Measurements from ENCODE around the gene MARCHF2. TPM values are rescaled to one million over a fixed set of nuclear protein-coding genes. Genes with fewer than 3 reads are reported as not detected.
"Not testable (repeated sequence)": the region's sequence is repeated elsewhere in the genome, so short reads cannot be mapped to it uniquely, and the experiment has no call there.

Gene MARCHF2
- total and polyA plus RNA-seq, 4 donors, result 50.1 to 70.5 (median 61.7) TPM

DNA sequence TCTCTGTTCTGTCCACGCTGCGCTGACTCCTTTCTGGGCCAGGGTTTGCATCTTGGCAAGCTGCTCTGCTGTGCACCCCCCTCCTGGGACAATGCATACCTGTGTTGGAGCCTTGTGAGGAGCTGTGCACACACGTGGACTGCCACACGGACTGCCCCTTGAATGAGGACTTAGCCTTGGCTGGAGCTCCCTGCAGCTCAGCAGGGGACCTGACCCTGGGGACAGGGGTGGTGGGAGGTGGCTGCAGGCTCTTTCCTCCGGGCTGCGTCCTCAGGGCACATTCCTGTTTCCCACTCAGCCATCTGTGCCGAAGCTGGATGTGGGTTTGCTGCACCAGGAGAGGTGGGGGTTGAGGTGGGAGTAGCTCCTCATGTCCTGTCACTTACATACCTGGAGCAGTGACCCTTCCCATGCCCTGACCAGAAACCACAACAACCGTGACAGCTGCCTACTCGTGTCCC lies 14.8 kb upstream of the MARCHF2 start:
- WGBS, 2 donors, result 46 to 49% methylated on average over 9 of the region's 9 CpGs
- no peaks in the 10 kb centered on the region for H3K4me1 ChIP-seq (ENCODE audit: control insufficient read depth in 1 of 2, insufficient read depth in 2 of 2, low read length in 2 of 2)
- H3K27me3 ChIP-seq (ENCODE audit: control insufficient read depth in 1 of 2, insufficient read depth in 2 of 2, low read length in 1 of 2), result no peaks in the 10 kb centered on the region
- H3K4me3 ChIP-seq (ENCODE audit: low read length in 2 of 2), result no peak overlapping the region
- DNase-seq, result no peak
- peaks cover 0 to 6% of the 10 kb centered on the region in 2 donors for H3K36me3 ChIP-seq (ENCODE audit: control insufficient read depth in 1 of 2, insufficient read depth in 2 of 2, low read length in 1 of 2)
- no peaks in the 10 kb centered on the region for H3K9me3 ChIP-seq (ENCODE audit: control insufficient read depth, low read length)
- ATAC-seq (ENCODE audit: low FRiP score), result no peak
- intact Hi-C loops (cut with DNase I), result no loop called here
- H3K27ac ChIP-seq (ENCODE audit: low read depth in 1 of 2, low read length in 2 of 2), result no peak overlapping the region

DNA sequence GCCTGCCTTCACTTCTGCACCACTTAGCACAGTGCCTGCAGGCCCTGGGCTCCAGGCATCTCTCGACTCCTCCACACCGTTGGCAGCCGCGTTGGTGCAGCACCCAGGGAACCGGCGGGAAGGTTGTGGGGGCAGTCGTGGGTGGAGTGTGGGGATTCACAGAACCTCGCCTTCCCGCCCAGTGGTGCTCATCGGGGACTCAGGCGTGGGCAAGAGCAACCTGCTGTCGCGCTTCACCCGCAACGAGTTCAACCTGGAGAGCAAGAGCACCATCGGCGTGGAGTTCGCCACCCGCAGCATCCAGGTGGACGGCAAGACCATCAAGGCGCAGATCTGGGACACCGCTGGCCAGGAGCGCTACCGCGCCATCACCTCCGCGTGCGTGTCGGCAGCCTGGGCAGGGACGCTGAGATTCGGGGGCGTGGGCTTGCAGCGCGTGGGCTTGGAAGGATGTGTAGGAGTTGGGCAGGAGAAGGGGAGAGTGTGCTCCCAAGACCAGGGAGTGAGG lies 13.4 kb upstream of the MARCHF2 start:
- DNase-seq (no peak), ATAC-seq (ENCODE audit: low FRiP score) (no peak)
- no peaks in the 10 kb centered on the region for H3K27me3 ChIP-seq (ENCODE audit: control insufficient read depth in 1 of 2, insufficient read depth in 2 of 2, low read length in 1 of 2)
- no peak overlapping the region for H3K27ac ChIP-seq (ENCODE audit: low read depth in 1 of 2, low read length in 2 of 2)
- H3K4me3 ChIP-seq (ENCODE audit: low read length in 2 of 2), result no peak overlapping the region
- intact Hi-C loops (cut with DNase I), result loop anchor here in 1 of 2 donors (10.0 kb wide), 1 partner anchor 135 kb away; no protein-coding TSS in a partner anchor
- WGBS, 2 donors, result 92 to 93% methylated on average over 34 of the region's 34 CpGs
- H3K4me1 ChIP-seq (ENCODE audit: control insufficient read depth in 1 of 2, insufficient read depth in 2 of 2, low read length in 2 of 2), result no peaks in the 10 kb centered on the region
- peaks cover 0 to 9% of the 10 kb centered on the region in 2 donors for H3K36me3 ChIP-seq (ENCODE audit: control insufficient read depth in 1 of 2, insufficient read depth in 2 of 2, low read length in 1 of 2)
- H3K9me3 ChIP-seq (ENCODE audit: control insufficient read depth, low read length), result no peaks in the 10 kb centered on the region

DNA sequence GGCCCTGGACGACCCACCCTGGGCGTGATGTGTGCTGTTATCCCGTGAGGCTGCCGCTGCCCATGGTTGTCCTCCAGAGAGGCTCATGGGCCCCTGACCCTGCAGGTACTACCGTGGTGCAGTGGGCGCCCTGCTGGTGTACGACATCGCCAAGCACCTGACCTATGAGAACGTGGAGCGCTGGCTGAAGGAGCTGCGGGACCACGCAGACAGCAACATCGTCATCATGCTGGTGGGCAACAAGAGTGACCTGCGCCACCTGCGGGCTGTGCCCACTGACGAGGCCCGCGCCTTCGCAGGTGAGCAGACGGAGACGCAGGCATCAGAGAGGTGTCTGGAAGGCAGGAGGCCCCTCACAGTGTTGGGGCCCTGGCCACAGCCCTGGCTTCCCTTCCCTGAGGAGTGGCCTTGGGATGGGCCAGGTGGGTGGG lies 11.1 kb upstream of the MARCHF2 start:
- WGBS, 2 donors, result 94 to 95% methylated on average over 21 of the region's 21 CpGs
- intact Hi-C loops (cut with DNase I), result loop anchor here in 1 of 2 donors (10.0 kb wide), 1 partner anchor 137 kb away; no protein-coding TSS in a partner anchor
- no peaks in the 10 kb centered on the region for H3K27me3 ChIP-seq (ENCODE audit: control insufficient read depth in 1 of 2, insufficient read depth in 2 of 2, low read length in 1 of 2)
- no peak overlapping the region for H3K27ac ChIP-seq (ENCODE audit: low read depth in 1 of 2, low read length in 2 of 2)
- DNase-seq, result no peak
- peaks cover 0 to 11% of the 10 kb centered on the region in 2 donors for H3K36me3 ChIP-seq (ENCODE audit: control insufficient read depth in 1 of 2, insufficient read depth in 2 of 2, low read length in 1 of 2)
- no peaks in the 10 kb centered on the region for H3K4me1 ChIP-seq (ENCODE audit: control insufficient read depth in 1 of 2, insufficient read depth in 2 of 2, low read length in 2 of 2)
- no peak overlapping the region for H3K4me3 ChIP-seq (ENCODE audit: low read length in 2 of 2)
- no peak for ATAC-seq (ENCODE audit: low FRiP score)
- no peaks in the 10 kb centered on the region for H3K9me3 ChIP-seq (ENCODE audit: control insufficient read depth, low read length)

DNA sequence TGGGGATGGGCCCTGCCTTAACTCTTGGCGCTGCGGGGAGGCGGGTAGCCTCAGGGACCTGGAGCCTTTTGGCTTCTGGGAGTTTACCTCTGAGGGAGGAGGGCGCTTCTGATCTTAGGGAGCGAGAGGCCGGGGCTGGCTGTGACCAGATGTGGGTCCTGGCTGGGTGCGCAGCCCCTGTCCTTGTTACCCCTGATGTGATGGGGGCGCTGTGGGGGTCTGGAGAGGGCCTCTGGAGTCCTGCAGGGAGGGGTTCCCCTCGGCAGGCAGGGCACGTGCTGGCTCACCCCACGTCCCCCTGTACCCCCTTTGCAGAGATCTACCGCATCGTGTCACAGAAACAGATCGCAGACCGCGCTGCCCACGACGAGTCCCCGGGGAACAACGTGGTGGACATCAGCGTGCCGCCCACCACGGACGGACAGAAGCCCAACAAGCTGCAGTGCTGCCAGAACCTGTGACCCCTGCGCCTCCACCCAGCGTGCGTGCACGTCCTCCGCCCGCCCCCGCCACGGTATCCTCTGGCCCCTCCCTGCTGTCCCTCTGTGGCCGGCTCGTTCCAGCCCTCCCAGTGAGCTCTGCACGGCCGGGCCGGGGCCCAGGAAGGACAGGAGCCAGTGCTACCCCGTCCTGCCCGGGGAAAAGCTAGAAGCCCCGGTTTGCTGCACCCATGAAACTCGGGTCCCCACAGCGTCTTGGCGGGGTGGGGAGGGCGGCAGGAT lies 9.8 kb upstream of the MARCHF2 start:
- ATAC-seq (ENCODE audit: low FRiP score) (peak; percentile 24), DNase-seq (no peak)
- Histone ChIP-seq H3K27me3 (ENCODE audit: control insufficient read depth in 1 of 2, insufficient read depth in 2 of 2, low read length in 1 of 2) (no peaks in the 10 kb centered on the region), H3K36me3 (ENCODE audit: control insufficient read depth in 1 of 2, insufficient read depth in 2 of 2, low read length in 1 of 2) (peaks cover 0 to 11% of the 10 kb centered on the region in 2 donors), H3K9me3 (ENCODE audit: control insufficient read depth, low read length) (no peaks in the 10 kb centered on the region), H3K4me3 (ENCODE audit: low read length in 2 of 2) (no peak overlapping the region), H3K27ac (ENCODE audit: low read depth in 1 of 2, low read length in 2 of 2) (no peak overlapping the region), H3K4me1 (ENCODE audit: control insufficient read depth in 1 of 2, insufficient read depth in 2 of 2, low read length in 2 of 2) (no peaks in the 10 kb centered on the region)
- 88 to 92% methylated on average over 44 of the region's 44 CpGs for WGBS, 2 donors
- intact Hi-C loops (cut with DNase I), result loop anchor here in 1 of 2 donors (10.0 kb wide), 1 partner anchor 138 kb away; no protein-coding TSS in a partner anchor

DNA sequence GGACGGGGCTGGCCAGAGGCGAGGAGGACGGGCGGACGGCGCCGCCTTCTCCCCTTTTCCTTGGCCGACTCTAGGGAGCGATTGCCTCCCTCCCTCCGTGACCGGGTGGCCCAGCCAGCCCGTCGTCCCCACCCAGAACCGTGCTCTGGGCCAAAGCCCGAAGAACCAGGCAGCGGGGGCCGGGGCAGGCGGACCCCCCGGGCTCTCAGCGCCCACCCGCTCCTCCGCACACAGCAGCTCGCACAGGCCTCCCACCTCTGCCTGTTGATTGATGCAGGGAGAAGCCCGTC lies 9.3 kb upstream of the MARCHF2 start:
- no peak for ATAC-seq (ENCODE audit: low FRiP score)
- DNase-seq, result no peak
- Histone ChIP-seq H3K4me3 (ENCODE audit: low read length in 2 of 2) (no peak overlapping the region), H3K36me3 (ENCODE audit: control insufficient read depth in 1 of 2, insufficient read depth in 2 of 2, low read length in 1 of 2) (peaks cover 0 to 11% of the 10 kb centered on the region in 2 donors), H3K27ac (ENCODE audit: low read depth in 1 of 2, low read length in 2 of 2) (no peak overlapping the region), H3K27me3 (ENCODE audit: control insufficient read depth in 1 of 2, insufficient read depth in 2 of 2, low read length in 1 of 2) (no peaks in the 10 kb centered on the region), H3K9me3 (ENCODE audit: control insufficient read depth, low read length) (no peaks in the 10 kb centered on the region), H3K4me1 (ENCODE audit: control insufficient read depth in 1 of 2, insufficient read depth in 2 of 2, low read length in 2 of 2) (no peaks in the 10 kb centered on the region)
- 87 to 90% methylated on average over 14 to 24 of the region's 24 CpGs for WGBS, 2 donors
- intact Hi-C loops (cut with DNase I), result loop anchor here in 1 of 2 donors (10.0 kb wide), 1 partner anchor 139 kb away; no protein-coding TSS in a partner anchor

DNA sequence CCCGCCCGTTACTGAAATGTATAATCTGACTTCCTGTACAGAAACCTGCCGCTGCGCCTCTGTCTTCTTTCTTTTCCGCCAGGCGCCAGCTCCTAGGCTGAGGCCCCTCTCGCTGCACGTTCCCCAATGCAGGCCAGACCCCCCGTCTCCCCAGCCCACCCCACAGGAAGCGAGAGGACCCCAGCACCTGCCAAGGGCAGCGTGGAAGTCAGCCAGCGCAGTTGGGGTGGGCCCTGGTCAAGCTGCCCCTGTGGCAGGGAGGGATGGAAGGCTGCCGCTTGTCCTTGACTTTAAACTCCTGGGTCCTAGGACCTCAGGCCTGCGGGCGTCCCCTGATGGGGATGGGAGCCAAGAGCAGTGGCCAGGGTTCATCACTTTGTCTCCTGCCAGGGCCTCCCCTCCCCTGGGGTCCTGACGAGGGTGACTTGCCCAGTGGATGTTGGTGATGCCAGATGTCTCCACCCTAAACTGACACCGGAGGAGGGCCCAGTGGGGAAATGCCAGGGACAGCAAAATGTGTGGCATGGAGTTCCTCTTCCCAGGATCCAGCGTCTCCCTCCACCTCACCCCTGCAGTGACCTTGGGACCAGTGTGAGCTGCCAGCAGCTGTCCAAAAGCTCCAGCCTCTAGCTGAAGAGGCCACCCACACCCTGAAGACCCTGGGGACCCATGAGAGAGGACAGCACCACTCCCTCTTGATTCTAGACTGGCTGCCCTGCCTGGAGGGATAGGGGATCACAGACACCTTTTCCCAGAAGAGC lies 8.5 kb upstream of the MARCHF2 start:
- DNase-seq (no peak), ATAC-seq (ENCODE audit: low FRiP score) (no peak)
- H3K27me3 ChIP-seq (ENCODE audit: control insufficient read depth in 1 of 2, insufficient read depth in 2 of 2, low read length in 1 of 2), result no peaks in the 10 kb centered on the region
- no peaks in the 10 kb centered on the region for H3K9me3 ChIP-seq (ENCODE audit: control insufficient read depth, low read length)
- no peak overlapping the region for H3K4me3 ChIP-seq (ENCODE audit: low read length in 2 of 2)
- WGBS, 2 donors, result 87 to 88% methylated on average over 18 of the region's 18 CpGs
- H3K27ac ChIP-seq (ENCODE audit: low read depth in 1 of 2, low read length in 2 of 2), result no peak overlapping the region
- peaks cover 0 to 11% of the 10 kb centered on the region in 2 donors for H3K36me3 ChIP-seq (ENCODE audit: control insufficient read depth in 1 of 2, insufficient read depth in 2 of 2, low read length in 1 of 2)
- no peaks in the 10 kb centered on the region for H3K4me1 ChIP-seq (ENCODE audit: control insufficient read depth in 1 of 2, insufficient read depth in 2 of 2, low read length in 2 of 2)
- intact Hi-C loops (cut with DNase I), result loop anchor here in 1 of 2 donors (10.0 kb wide), 1 partner anchor 140 kb away; no protein-coding TSS in a partner anchor

DNA sequence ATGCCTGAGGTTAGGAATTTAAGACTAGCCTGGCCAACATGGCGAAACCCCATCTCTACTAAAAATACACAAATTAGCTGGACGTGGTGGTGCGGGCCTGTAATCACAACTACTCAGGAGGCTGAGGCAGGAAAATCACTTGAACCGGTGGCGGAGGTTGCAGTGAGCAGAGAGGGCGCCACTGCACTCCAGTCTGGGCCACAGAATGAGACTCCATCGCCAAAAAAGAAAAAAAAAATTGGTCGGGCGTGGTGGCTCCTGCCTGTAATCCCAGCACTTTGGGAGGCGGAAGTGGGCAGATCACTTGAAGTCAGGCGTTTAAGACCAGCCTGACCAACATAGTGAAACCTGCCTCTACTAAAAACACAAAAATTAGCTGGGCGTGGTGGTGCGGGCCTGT lies 2.4 kb upstream of the MARCHF2 start:
- not testable (repeated sequence) for H3K27me3 ChIP-seq (ENCODE audit: control insufficient read depth in 1 of 2, insufficient read depth in 2 of 2, low read length in 1 of 2); H3K4me3 ChIP-seq (ENCODE audit: low read length in 2 of 2); ATAC-seq (ENCODE audit: low FRiP score); H3K27ac ChIP-seq (ENCODE audit: low read depth in 1 of 2, low read length in 2 of 2); H3K9me3 ChIP-seq (ENCODE audit: control insufficient read depth, low read length); H3K36me3 ChIP-seq (ENCODE audit: control insufficient read depth in 1 of 2, insufficient read depth in 2 of 2, low read length in 1 of 2); DNase-seq; H3K4me1 ChIP-seq (ENCODE audit: control insufficient read depth in 1 of 2, insufficient read depth in 2 of 2, low read length in 2 of 2)
- WGBS, 2 donors, result 86 to 89% methylated on average over 13 of the region's 13 CpGs
- intact Hi-C loops (cut with DNase I), result loop anchor here (5.0 kb wide), 2 partner anchors 37 to 97 kb away; no protein-coding TSS in a partner anchor

DNA sequence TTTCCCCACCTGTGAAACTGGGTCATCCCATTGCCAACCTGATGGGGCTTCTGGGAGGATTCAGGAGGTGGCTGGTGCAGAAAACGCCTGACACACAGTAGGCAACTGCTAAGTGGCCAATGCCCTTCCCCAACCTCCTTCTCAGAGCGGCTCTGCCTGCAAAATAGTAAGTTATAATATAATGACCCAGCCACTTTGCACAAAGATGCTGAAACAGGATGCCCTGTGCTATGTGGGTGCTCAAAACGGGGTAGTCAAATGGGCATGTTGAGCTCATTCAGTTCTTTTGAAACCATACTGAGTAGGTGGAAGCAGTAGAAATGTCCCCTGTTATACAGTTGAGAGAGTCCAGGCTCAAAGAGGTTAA lies 507 bp downstream of the MARCHF2 start:
- peak overlapping the region; percentile 85 to 90 for H3K4me3 ChIP-seq (ENCODE audit: low read length in 2 of 2)
- intact Hi-C loops (cut with DNase I), result loop anchor here (5.0 kb wide), 2 partner anchors 34 to 94 kb away; no protein-coding TSS in a partner anchor
- H3K27me3 ChIP-seq (ENCODE audit: control insufficient read depth in 1 of 2, insufficient read depth in 2 of 2, low read length in 1 of 2), result no peaks in the 10 kb centered on the region
- ATAC-seq (ENCODE audit: low FRiP score), result no peak
- no peaks in the 10 kb centered on the region for H3K9me3 ChIP-seq (ENCODE audit: control insufficient read depth, low read length)
- no peaks in the 10 kb centered on the region for H3K4me1 ChIP-seq (ENCODE audit: control insufficient read depth in 1 of 2, insufficient read depth in 2 of 2, low read length in 2 of 2)
- H3K36me3 ChIP-seq (ENCODE audit: control insufficient read depth in 1 of 2, insufficient read depth in 2 of 2, low read length in 1 of 2), result no peaks in the 10 kb centered on the region
- H3K27ac ChIP-seq (ENCODE audit: low read depth in 1 of 2, low read length in 2 of 2), result no peak overlapping the region
- 4 to 13% methylated on average over 3 of the region's 3 CpGs for WGBS, 2 donors
- DNase-seq, result no peak

Data from aorta (tissue), 5 donors.